Kidney (tissue), 14 donors: Measurements from ENCODE around the gene CEP295NL. TPM values are rescaled to one million over a fixed set of nuclear protein-coding genes. Genes with fewer than 3 reads are reported as not detected.

ENCODE experiments used
- DNase-seq, 5 donors: peaks; one replicate each; pipeline ENCODE4 v3.0.0-alpha.2; 2013 to 2020
- FAIRE-seq: peaks from 2 replicates; lab custom pipeline; 2012; peaks lifted over from hg19 to GRCh38; lab: Jason Lieb, UNC
- H3K27ac ChIP-seq, 2 donors: one replicate each; pipeline ENCODE4 v1.7.0; 2013; ENCODE audit warnings: low read depth in 2 of 2, low read length in 2 of 2, inconsistent platforms in 1 of 2
- H3K27me3 ChIP-seq: one replicate; pipeline ENCODE4 v1.7.1; 2013; ENCODE audit warnings: low read length, inconsistent platforms; ENCODE audit not compliant: control insufficient read depth, insufficient read depth
- H3K36me3 ChIP-seq, 3 donors: one replicate each; pipeline versions ENCODE4 v1.7.0 to v1.7.1; 2013; ENCODE audit warnings: low read length in 3 of 3, control low read depth in 1 of 3, inconsistent platforms in 1 of 3; ENCODE audit not compliant: insufficient read depth in 3 of 3, control insufficient read depth in 2 of 3
- H3K4me1 ChIP-seq, 3 donors: one replicate each; pipeline versions ENCODE4 v1.7.0 to v1.7.1; 2013; ENCODE audit warnings: low read length in 3 of 3, inconsistent platforms in 1 of 3, low read depth in 1 of 3; ENCODE audit not compliant: control insufficient read depth in 2 of 3, insufficient read depth in 2 of 3
- H3K4me3 ChIP-seq, 3 donors: one replicate each; pipeline versions ENCODE4 v1.7.0 to v1.8.1; 2013; ENCODE audit warnings: low read length in 3 of 3, control low read depth in 1 of 3, inconsistent platforms in 1 of 3
- H3K9ac ChIP-seq, 3 donors: one replicate each; pipeline versions ENCODE4 v1.7.0 to v1.7.1; 2013; ENCODE audit warnings: low read length in 3 of 3, control low read depth in 1 of 3, inconsistent platforms in 1 of 3
- H3K9me3 ChIP-seq, 3 donors: one replicate each; pipeline versions ENCODE4 v1.7.0 to v1.7.1; 2013; ENCODE audit warnings: low read length in 3 of 3, control low read depth in 1 of 3, inconsistent platforms in 1 of 3; ENCODE audit not compliant: control insufficient read depth in 2 of 3, insufficient read depth in 1 of 3
- intact Hi-C: fragments of 100-400 bp; cut with DNase I; formaldehyde crosslinking; loops from one replicate; pipeline ENCODE4 v1.11.1; 2022
- polyA plus RNA-seq: library from polyadenylated mRNA; stranded (reverse); fragments of 350-450 nt; fragmentation: Illumina TruSeq; extraction: RNeasy Lipid Tissue Mini Kit (QIAGEN cat#74804); gene quantifications from one replicate; pipeline ENCODE4 v1.2.3, GENCODE V29; 2014; ENCODE audit warnings: low read depth, low replicate concordance; ENCODE audit not compliant: insufficient read depth
- total RNA-seq: library from RNA; stranded (reverse); fragmentation: NEBNext Ultra II Directional; extraction: Animal tissue kit (Norgen Biotek cat#: 25700); gene quantifications from one replicate; pipeline ENCODE4 v1.2.1, GENCODE V29; 2021
- TF ChIP-seq, protein P1 (sequence below): IDR thresholded peaks from 3 replicates; pipeline ENCODE4 v1.5.1; 2012; ENCODE audit warnings: mild to moderate bottlenecking, moderate library complexity, borderline replicate concordance; ENCODE audit not compliant: insufficient read depth; ENCODE audit errors: extremely low read depth
- donor health status: control.
- donor health status: control.
- donor health status: control.
- donor health status: control.
- donor health status: control.
- donor health status: DM: yes; HTN: yes; CAD: no.
- donor health status: Normal renal cell carcinoma (clear cell type).

The CEP295NL gene
- total and polyA plus RNA-seq, 2 donors from 2014 or later: 3.6 TPM; not detected in 1

DNA sequence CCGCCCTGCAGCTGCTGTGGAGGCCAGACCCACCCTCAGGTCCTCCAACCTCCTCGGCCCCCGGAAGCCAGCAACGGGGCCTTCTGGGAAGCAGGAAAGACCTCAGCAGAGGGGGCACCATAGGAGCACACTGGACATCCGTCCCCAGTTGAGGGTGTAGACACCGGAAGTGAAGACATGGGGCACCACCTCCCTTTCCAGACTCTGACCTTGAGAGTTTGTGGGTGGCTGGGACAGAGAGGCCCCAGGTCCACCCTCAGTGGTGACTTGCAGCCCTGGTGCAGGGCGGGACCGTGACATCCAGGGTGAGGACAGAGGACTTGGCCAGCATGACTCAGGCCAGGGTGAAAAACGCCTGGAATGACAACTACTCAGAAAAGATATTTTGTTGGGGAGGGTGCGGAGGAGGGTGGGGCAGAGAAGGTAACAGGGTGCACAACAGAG lies 19.9 kb downstream of the CEP295NL start:
- H3K9ac ChIP-seq: peak overlapping the region in 1 of 3 donors; percentile 51
- H3K27me3 ChIP-seq: no peaks in the 10 kb centered on the region
- H3K4me1 ChIP-seq: peaks cover 0 to 29% (median 4%) of the 10 kb centered on the region in 3 donors
- H3K36me3 ChIP-seq: no peaks in the 10 kb centered on the region
- no peak overlapping the region for H3K4me3 ChIP-seq
- FAIRE-seq: no peak
- TF ChIP-seq, protein P1, sequence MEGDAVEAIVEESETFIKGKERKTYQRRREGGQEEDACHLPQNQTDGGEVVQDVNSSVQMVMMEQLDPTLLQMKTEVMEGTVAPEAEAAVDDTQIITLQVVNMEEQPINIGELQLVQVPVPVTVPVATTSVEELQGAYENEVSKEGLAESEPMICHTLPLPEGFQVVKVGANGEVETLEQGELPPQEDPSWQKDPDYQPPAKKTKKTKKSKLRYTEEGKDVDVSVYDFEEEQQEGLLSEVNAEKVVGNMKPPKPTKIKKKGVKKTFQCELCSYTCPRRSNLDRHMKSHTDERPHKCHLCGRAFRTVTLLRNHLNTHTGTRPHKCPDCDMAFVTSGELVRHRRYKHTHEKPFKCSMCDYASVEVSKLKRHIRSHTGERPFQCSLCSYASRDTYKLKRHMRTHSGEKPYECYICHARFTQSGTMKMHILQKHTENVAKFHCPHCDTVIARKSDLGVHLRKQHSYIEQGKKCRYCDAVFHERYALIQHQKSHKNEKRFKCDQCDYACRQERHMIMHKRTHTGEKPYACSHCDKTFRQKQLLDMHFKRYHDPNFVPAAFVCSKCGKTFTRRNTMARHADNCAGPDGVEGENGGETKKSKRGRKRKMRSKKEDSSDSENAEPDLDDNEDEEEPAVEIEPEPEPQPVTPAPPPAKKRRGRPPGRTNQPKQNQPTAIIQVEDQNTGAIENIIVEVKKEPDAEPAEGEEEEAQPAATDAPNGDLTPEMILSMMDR: no peak
- intact Hi-C loops: no loop called here
- no peaks in the 10 kb centered on the region for H3K9me3 ChIP-seq
- peak overlapping the region; percentile 77 to 91 for H3K27ac ChIP-seq
- peak in 1 of 5 donors; percentile 94 for DNase-seq

DNA sequence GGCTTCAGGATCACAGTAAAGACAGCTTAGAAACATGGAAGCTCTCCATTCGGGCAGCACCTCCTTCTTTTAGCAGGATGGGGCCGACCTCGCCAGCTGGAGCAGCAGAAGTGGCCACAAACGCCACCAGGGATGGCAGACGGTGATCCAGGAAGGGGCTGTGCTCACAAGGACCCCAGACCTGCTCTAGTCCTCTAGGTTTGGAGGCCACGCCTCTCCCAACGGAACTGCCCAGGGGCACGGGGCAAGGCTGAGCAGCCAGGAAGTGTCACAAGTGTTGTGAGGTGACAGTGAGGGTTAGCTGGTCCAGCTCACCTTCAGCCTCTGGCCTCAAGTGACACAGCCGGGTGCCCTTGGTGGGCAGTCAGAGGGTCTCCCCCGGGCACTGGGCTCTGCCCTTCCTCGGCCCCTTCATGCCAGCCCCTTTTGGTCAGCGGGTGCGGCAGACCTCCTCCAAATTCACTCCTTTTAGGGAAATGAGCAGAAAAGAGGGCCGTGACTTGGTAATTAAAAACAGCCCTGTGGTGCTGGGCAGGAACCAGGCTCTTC lies 20.4 kb downstream of the CEP295NL start:
- Histone ChIP-seq H3K27ac (peak overlapping the region; percentile 77 to 91), H3K9ac (peak overlapping the region in 1 of 3 donors; percentile 51), H3K9me3 (no peaks in the 10 kb centered on the region), H3K36me3 (no peaks in the 10 kb centered on the region), H3K4me1 (peaks cover 0 to 29% (median 4%) of the 10 kb centered on the region in 3 donors), H3K4me3 (no peak overlapping the region), H3K27me3 (no peaks in the 10 kb centered on the region)
- no peak for FAIRE-seq
- DNase-seq: peak in 1 of 5 donors; percentile 82
- TF ChIP-seq, protein P1: no peak
- intact Hi-C loops: no loop called here

DNA sequence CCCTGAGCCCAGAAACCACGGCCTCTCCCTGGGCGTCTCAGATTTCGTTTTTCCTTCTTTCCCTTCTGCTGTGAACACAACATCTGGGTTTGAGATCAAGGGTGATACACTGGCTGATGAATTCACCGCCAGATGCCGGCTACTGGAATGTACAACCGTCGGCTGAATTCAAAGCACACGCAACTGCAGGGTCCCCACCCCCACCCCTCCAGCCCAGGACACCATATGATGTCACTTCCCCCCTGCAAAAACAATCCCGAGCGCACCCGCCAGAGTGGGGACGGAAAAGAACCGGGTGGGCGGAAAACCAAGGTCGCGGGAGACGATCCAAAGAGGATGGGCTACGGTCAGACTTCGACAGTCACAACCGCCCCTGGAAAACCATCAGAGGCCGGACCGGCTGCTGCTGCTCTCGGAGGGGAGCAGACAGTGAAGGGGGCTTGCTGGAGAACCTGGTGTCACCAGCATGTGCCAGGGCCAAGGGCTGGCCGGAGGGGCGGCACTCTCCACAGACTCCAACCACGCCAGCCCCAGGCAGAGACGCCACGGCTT lies 23.3 kb downstream of the CEP295NL start:
- H3K4me1 ChIP-seq: peaks cover 0 to 29% (median 6%) of the 10 kb centered on the region in 3 donors

More for the DNA sequence above, 23.3 kb downstream of the CEP295NL start:
- FAIRE-seq: no peak
- peak overlapping the region; percentile 61 to 89 for H3K27ac ChIP-seq
- no peaks in the 10 kb centered on the region for H3K36me3 ChIP-seq
- intact Hi-C loops: no loop called here
- H3K9me3 ChIP-seq: no peaks in the 10 kb centered on the region
- H3K27me3 ChIP-seq: no peaks in the 10 kb centered on the region
- H3K4me3 ChIP-seq: no peak overlapping the region
- H3K9ac ChIP-seq: peak overlapping the region in 1 of 3 donors; percentile 58
- TF ChIP-seq, protein P1: no peak
- peak; percentile 70 to 93 (median 88) for DNase-seq
